SK-N-SH treated with all-trans-retinoic acid at 6 μM for 48 hours (cell line): Measurements from ENCODE around the gene GNGT2.

Experiments used
- RARB ChIP-seq: fragments of 250-450 bp; sonication (Bioruptor Pico); IDR thresholded peaks from 2 replicates; pipeline ENCODE4 v1.8.0; 2021; ENCODE audit warnings: mild to moderate bottlenecking, moderate library complexity
- TSHZ2 ChIP-seq: fragments of 250-450 bp; sonication (Bioruptor Pico); IDR thresholded peaks from 2 replicates; pipeline ENCODE4 v1.5.0; 2020; ENCODE audit warnings: mild to moderate bottlenecking, moderate library complexity
- ZFP3 ChIP-seq: fragments of 250-450 bp; sonication (Bioruptor Pico); IDR thresholded peaks from 2 replicates; pipeline ENCODE4 v1.5.0; 2020; ENCODE audit warnings: mild to moderate bottlenecking, moderate library complexity

- no peak for TF ChIP-seq TSHZ2 (CRISPR knock-in tag)
- TF ChIP-seq RARB, result no peak
- TF ChIP-seq ZFP3, result no peak
Observed at GRCh38 chr17:49180998-49181635, 29.3 kb downstream of the GNGT2 start.
